ENCODE results near the gene SDR9C7.
"Not testable (repeated sequence)": the region's sequence is repeated elsewhere in the genome, so short reads cannot be mapped to it uniquely, and the experiment has no call there.

SDR9C7 gene

GRCh38 chr12:56957229-56958052 is 23.2 kb upstream of the SDR9C7 start, which contains the start of gene RDH16:
RDH16 (minus strand) TSS chr12:56957608; CDS start chr12:56957462, 146 bp downstream.
- no peak for ATAC-seq
- H3K4me3 Mint-ChIP-seq = no peak within 1 kb of the TSS
- H3K27me3 Mint-ChIP-seq = no peaks in the 10 kb centered on the region
- peaks cover 29% of the 10 kb centered on the region for H3K36me3 Mint-ChIP-seq
- H3K9me3 Mint-ChIP-seq = peaks cover 4% of the 10 kb centered on the region
- no peaks in the 10 kb centered on the region for H3K4me1 Mint-ChIP-seq
- H3K27ac Mint-ChIP-seq = no peak within 1 kb of the TSS

- no peak for ATAC-seq
- Mint-ChIP-seq H3K4me1 (no peaks in the 10 kb centered on the region), H3K27me3 (no peaks in the 10 kb centered on the region), H3K9me3 (peaks cover 4% of the 10 kb centered on the region), H3K27ac (no peak overlapping the region), H3K36me3 (peaks cover 41% of the 10 kb centered on the region), H3K4me3 (no peak overlapping the region)
These were observed 21.5 kb upstream of the SDR9C7 start for GRCh38 chr12:56955631-56956256.

GRCh38 chr12:56954958-56955355 is 20.7 kb upstream of the SDR9C7 start:
- Mint-ChIP-seq H3K27ac (no peak overlapping the region), H3K27me3 (no peaks in the 10 kb centered on the region), H3K4me3 (no peak overlapping the region), H3K9me3 (peaks cover 4% of the 10 kb centered on the region), H3K36me3 (peaks cover 48% of the 10 kb centered on the region), H3K4me1 (no peaks in the 10 kb centered on the region)
- ATAC-seq = no peak

GRCh38 chr12:56954057-56954957 is 20.1 kb upstream of the SDR9C7 start:
- H3K27me3 Mint-ChIP-seq = no peaks in the 10 kb centered on the region
- H3K4me3 Mint-ChIP-seq = no peak overlapping the region
- no peak for ATAC-seq
- H3K9me3 Mint-ChIP-seq = peaks cover 4% of the 10 kb centered on the region
- peaks cover 44% of the 10 kb centered on the region for H3K36me3 Mint-ChIP-seq
- no peaks in the 10 kb centered on the region for H3K4me1 Mint-ChIP-seq
- no peak overlapping the region for H3K27ac Mint-ChIP-seq

GRCh38 chr12:56953314-56953713 is 19.1 kb upstream of the SDR9C7 start:
- no peaks in the 10 kb centered on the region for H3K4me1 Mint-ChIP-seq
- peaks cover 4% of the 10 kb centered on the region for H3K9me3 Mint-ChIP-seq
- H3K4me3 Mint-ChIP-seq = no peak overlapping the region
- H3K27ac Mint-ChIP-seq = no peak overlapping the region
- peaks cover 50% of the 10 kb centered on the region for H3K36me3 Mint-ChIP-seq
- no peak for ATAC-seq
- no peaks in the 10 kb centered on the region for H3K27me3 Mint-ChIP-seq

- peaks cover 39% of the 10 kb centered on the region for H3K36me3 Mint-ChIP-seq
- peaks cover 5% of the 10 kb centered on the region for H3K9me3 Mint-ChIP-seq
- no peaks in the 10 kb centered on the region for H3K27me3 Mint-ChIP-seq
- no peak overlapping the region for H3K27ac Mint-ChIP-seq
- no peaks in the 10 kb centered on the region for H3K4me1 Mint-ChIP-seq
- no peak overlapping the region for H3K4me3 Mint-ChIP-seq
- ATAC-seq = no peak
These were observed 17.6 kb upstream of the SDR9C7 start for GRCh38 chr12:56951582-56952339.

GRCh38 chr12:56948881-56949280 is 14.7 kb upstream of the SDR9C7 start:
- H3K27ac Mint-ChIP-seq = no peak overlapping the region
- H3K9me3 Mint-ChIP-seq = peaks cover 13% of the 10 kb centered on the region
- H3K27me3 Mint-ChIP-seq = peaks cover 8% of the 10 kb centered on the region
- H3K36me3 Mint-ChIP-seq = peaks cover 44% of the 10 kb centered on the region
- H3K4me1 Mint-ChIP-seq = no peaks in the 10 kb centered on the region
- ATAC-seq = no peak
- H3K4me3 Mint-ChIP-seq = no peak overlapping the region

- Mint-ChIP-seq H3K4me3 (no peak overlapping the region), H3K27ac (no peak overlapping the region), H3K9me3 (peaks cover 16% of the 10 kb centered on the region), H3K36me3 (peaks cover 44% of the 10 kb centered on the region), H3K4me1 (no peaks in the 10 kb centered on the region), H3K27me3 (peaks cover 8% of the 10 kb centered on the region)
- ATAC-seq = no peak
These were observed 14.2 kb upstream of the SDR9C7 start for GRCh38 chr12:56948457-56948777.

- ATAC-seq = no peak
- Mint-ChIP-seq H3K27me3 (peaks cover 9% of the 10 kb centered on the region), H3K4me3 (no peak overlapping the region), H3K27ac (no peak overlapping the region), H3K9me3 (peaks cover 16% of the 10 kb centered on the region), H3K36me3 (peaks cover 39% of the 10 kb centered on the region), H3K4me1 (no peaks in the 10 kb centered on the region)
These were observed 13.6 kb upstream of the SDR9C7 start for GRCh38 chr12:56947633-56948456.

- Mint-ChIP-seq H3K4me3 (no peak overlapping the region), H3K9me3 (peaks cover 16% of the 10 kb centered on the region), H3K27me3 (peaks cover 36% of the 10 kb centered on the region), H3K27ac (no peak overlapping the region), H3K4me1 (peaks cover 10% of the 10 kb centered on the region), H3K36me3 (peaks cover 13% of the 10 kb centered on the region)
- no peak for ATAC-seq
These were observed 9.7 kb upstream of the SDR9C7 start for GRCh38 chr12:56943878-56944277.

GRCh38 chr12:56943374-56943773 is 9.2 kb upstream of the SDR9C7 start:
- peaks cover 36% of the 10 kb centered on the region for H3K27me3 Mint-ChIP-seq
- not testable (repeated sequence) for H3K4me3 Mint-ChIP-seq, H3K4me1 Mint-ChIP-seq, H3K27ac Mint-ChIP-seq, ATAC-seq, H3K36me3 Mint-ChIP-seq
- H3K9me3 Mint-ChIP-seq = peaks cover 16% of the 10 kb centered on the region

- Mint-ChIP-seq H3K36me3 (peaks cover 4% of the 10 kb centered on the region), H3K27ac (peak overlapping the region; percentile 16), H3K9me3 (peaks cover 11% of the 10 kb centered on the region), H3K4me1 (peaks cover 10% of the 10 kb centered on the region), H3K4me3 (no peak overlapping the region), H3K27me3 (peaks cover 51% of the 10 kb centered on the region)
- peak; percentile 73 for ATAC-seq
These were observed 7.2 kb upstream of the SDR9C7 start for GRCh38 chr12:56941299-56942017.

- not testable (repeated sequence) for ATAC-seq, H3K4me1 Mint-ChIP-seq, H3K4me3 Mint-ChIP-seq, H3K9me3 Mint-ChIP-seq, H3K36me3 Mint-ChIP-seq
- H3K27me3 Mint-ChIP-seq = peaks cover 47% of the 10 kb centered on the region
- peak overlapping the region; percentile 16 for H3K27ac Mint-ChIP-seq
These were observed 6.7 kb upstream of the SDR9C7 start for GRCh38 chr12:56940942-56941298.

- Mint-ChIP-seq H3K27ac (no peak overlapping the region), H3K36me3 (no peaks in the 10 kb centered on the region), H3K27me3 (peaks cover 28% of the 10 kb centered on the region), H3K4me3 (no peak overlapping the region), H3K9me3 (no peaks in the 10 kb centered on the region), H3K4me1 (no peaks in the 10 kb centered on the region)
- peak; percentile 21 for ATAC-seq
These were observed 1.5 kb upstream of the SDR9C7 start for GRCh38 chr12:56935752-56936151.

All from stimulated activated memory B cell treated with anti-CD40 and anti-IgM and Interleukin-4, amounts not matched to agents 10 μg/mL and 1 μg/mL and 100 μg/mL, for 72 hours (primary cell).